SK-N-SH (cell line): ENCODE results near the gene NAGA. TPM values are rescaled to one million over a fixed set of nuclear protein-coding genes. Genes with fewer than 3 reads are reported as not detected.
A peak's percentile ranks its signal among the peaks of the same experiment; 100 is the strongest.

ENCODE experiments used
- CTCF ChIA-PET: fragments of 300-600, 350-600 bp; formaldehyde crosslinking; extraction: SDS; loops from one replicate; lab custom pipeline; 2021; lab: Yijun Ruan, JAX
- POLR2A ChIA-PET: fragments of 350-600 bp; sonication (Branson Sonifier 250); formaldehyde crosslinking; extraction: SDS; loops from one replicate; lab custom pipeline; 2020; ENCODE audit warnings: antibody characterized with exemption, inconsistent platforms; lab: Yijun Ruan, JAX
- DNase-seq: peaks from one replicate; pipeline ENCODE4 v3.0.0; 2012
- H2AFZ ChIP-seq: fragments of 200-600 bp; sonication (generic); 2 replicates; pipeline ENCODE4 v1.8.1; 2016; ENCODE audit warnings: antibody characterized with exemption, mild to moderate bottlenecking, low read depth
- H3F3A ChIP-seq: fragments of 200-600 bp; sonication (generic); replicated peaks from 2 replicates; pipeline ENCODE3; 2016; ENCODE audit warnings: antibody characterized with exemption, mild to moderate bottlenecking; ENCODE audit not compliant: insufficient read depth
- H3K27ac ChIP-seq, 2 experiments: fragments of 200-500 bp in 1 of 2; fragments of 200-600 bp in 1 of 2; sonication (Bioruptor generic) in 1 of 2; sonication (generic), shearing (Covaris generic) in 1 of 2; 2 replicates each; pipeline versions ENCODE4 v1.5.1 to v1.6.1; 2014 to 2016; ENCODE audit warnings: low read depth in 2 of 2, inconsistent platforms in 1 of 2, low read length in 1 of 2, mild to moderate bottlenecking in 1 of 2, mixed read lengths in 1 of 2
- H3K27me3 ChIP-seq: fragments of 200-600 bp; sonication (generic), shearing (Covaris generic); 2 replicates; pipeline ENCODE4 v1.6.1; 2016; ENCODE audit warnings: mixed run types; ENCODE audit not compliant: insufficient read depth
- H3K36me3 ChIP-seq, 2 experiments: fragments of 200-500 bp in 1 of 2; fragments of 200-600 bp in 1 of 2; sonication (Bioruptor generic) in 1 of 2; sonication (generic) in 1 of 2; replicated peaks in 1 of 2; 2 replicates each; pipeline versions ENCODE3 to v1.5.1; 2014 to 2016; ENCODE audit warnings: low read length in 1 of 2, mild to moderate bottlenecking in 1 of 2; ENCODE audit not compliant: insufficient read depth in 2 of 2, control insufficient read depth in 1 of 2
- H3K4me1 ChIP-seq, 2 experiments: fragments of 200-500 bp in 1 of 2; fragments of 200-600 bp in 1 of 2; sonication (Bioruptor generic) in 1 of 2; sonication (generic), shearing (Covaris generic) in 1 of 2; 2 replicates each; pipeline versions ENCODE4 v1.5.1 to v1.6.1; 2014 to 2016; ENCODE audit warnings: low read depth in 1 of 2, low read length in 1 of 2, mixed run types in 1 of 2; ENCODE audit not compliant: insufficient read depth in 2 of 2, control insufficient read depth in 1 of 2
- H3K4me2 ChIP-seq: fragments of 200-600 bp; sonication (generic), shearing (Covaris generic); 2 replicates; pipeline ENCODE4 v1.6.1; 2017; ENCODE audit warnings: mixed run types
- H3K4me3 ChIP-seq, 2 experiments: fragments of 200-500 bp in 1 of 2; fragments of 200-600 bp in 1 of 2; sonication (Bioruptor generic) in 1 of 2; sonication (generic), shearing (Covaris generic) in 1 of 2; 2 replicates each; pipeline versions ENCODE4 v1.5.1 to v1.8.1; 2014 to 2016; ENCODE audit warnings: low read depth in 2 of 2, inconsistent platforms in 1 of 2, low read length in 1 of 2, mild to moderate bottlenecking in 1 of 2, mixed read lengths in 1 of 2, moderate library complexity in 1 of 2
- H3K79me2 ChIP-seq: fragments of 200-600 bp; sonication (generic); 2 replicates; pipeline ENCODE4 v1.8.1; 2017; ENCODE audit warnings: mild to moderate bottlenecking; ENCODE audit not compliant: insufficient read depth
- H3K9ac ChIP-seq: fragments of 200-600 bp; sonication (generic); 2 replicates; pipeline ENCODE4 v1.6.1; 2017; ENCODE audit warnings: mixed run types
- H3K9me2 ChIP-seq: fragments of 200-600 bp; sonication (generic); 2 replicates; pipeline ENCODE4 v1.6.1; 2017; ENCODE audit warnings: mixed run types
- H3K9me3 ChIP-seq: fragments of 200-600 bp; sonication (generic); 2 replicates; pipeline ENCODE4 v1.6.1; 2017; ENCODE audit warnings: mixed run types, mild to moderate bottlenecking, moderate library complexity
- H4K20me1 ChIP-seq: fragments of 200-600 bp; sonication (generic); 2 replicates; pipeline ENCODE4 v1.6.1; 2017; ENCODE audit warnings: mild to moderate bottlenecking, mixed run types; ENCODE audit not compliant: insufficient read depth
- CHD2 ChIP-seq: fragments of 150-350 bp; IDR thresholded peaks from 2 replicates; pipeline ENCODE4 v1.6.1; 2018; ENCODE audit warnings: low read length; ENCODE audit not compliant: partially characterized antibody
- EP300 ChIP-seq, 2 experiments: IDR thresholded peaks; 2 replicates each; pipeline versions ENCODE4 v1.4.0 to v1.6.1; 2012; ENCODE audit warnings: borderline replicate concordance in 1 of 2, low read depth in 1 of 2, low read length in 1 of 2
- FOSL2 ChIP-seq: IDR thresholded peaks from 2 replicates; pipeline ENCODE4 v1.4.0; 2012; ENCODE audit warnings: low read depth, mild to moderate bottlenecking, moderate library complexity, borderline replicate concordance
- MAX ChIP-seq: IDR thresholded peaks from 2 replicates; pipeline ENCODE4 v1.4.0; 2012; ENCODE audit warnings: low read depth
- MXI1 ChIP-seq: IDR thresholded peaks from 2 replicates; pipeline ENCODE4 v1.6.1; 2012; ENCODE audit warnings: mild to moderate bottlenecking, low read depth, low read length, improper control_type of control experiment
- NRF1 ChIP-seq: IDR thresholded peaks from 2 replicates; pipeline ENCODE4 v1.6.1; 2012; ENCODE audit warnings: low read depth, mild to moderate bottlenecking, low read length
- REST ChIP-seq: IDR thresholded peaks from 2 replicates; pipeline ENCODE4 v1.6.1; 2012; ENCODE audit warnings: mild to moderate bottlenecking, low read depth, low read length, moderate library complexity
- SIN3A ChIP-seq: IDR thresholded peaks from 2 replicates; pipeline ENCODE4 v1.6.1; 2012; ENCODE audit warnings: low read depth, mild to moderate bottlenecking, low read length, moderate library complexity, borderline replicate concordance
- TAF1 ChIP-seq: IDR thresholded peaks from 2 replicates; pipeline ENCODE4 v1.6.1; 2012; ENCODE audit warnings: low read depth, mild to moderate bottlenecking, low read length, moderate library complexity, borderline replicate concordance
- USF1 ChIP-seq: IDR thresholded peaks from 2 replicates; pipeline ENCODE4 v1.4.0; 2012; ENCODE audit warnings: low read depth, borderline replicate concordance
- YY1 ChIP-seq: IDR thresholded peaks from 2 replicates; pipeline ENCODE4 v1.4.0; 2012; ENCODE audit warnings: low read depth, mild to moderate bottlenecking
- WGBS: methylation state at CpG from one replicate; pipeline ENCODE4 v1.1.6; 2017; ENCODE audit warnings: low lambda C conversion rate; 5-methylcytosine and 5-hydroxymethylcytosine counted together
- polyA plus RNA-seq, 3 experiments: library from polyadenylated mRNA; depleted of rRNA; stranded (reverse); fragments of >200 nt; gene quantifications; 2 replicates each; pipeline ENCODE4 v1.2.3, GENCODE V29; 2012
- TF ChIP-seq, protein P1 (sequence below): IDR thresholded peaks from 2 replicates; pipeline ENCODE4 v1.4.0; 2012; ENCODE audit warnings: low read depth, borderline replicate concordance
- TF ChIP-seq, protein P2 (sequence below): IDR thresholded peaks from 2 replicates; pipeline ENCODE4; 2012

Gene NAGA
- polyA plus RNA-seq, 1 of the 3 experiments (the other 2 are of a cell fraction), result 16.8 TPM

DNA sequence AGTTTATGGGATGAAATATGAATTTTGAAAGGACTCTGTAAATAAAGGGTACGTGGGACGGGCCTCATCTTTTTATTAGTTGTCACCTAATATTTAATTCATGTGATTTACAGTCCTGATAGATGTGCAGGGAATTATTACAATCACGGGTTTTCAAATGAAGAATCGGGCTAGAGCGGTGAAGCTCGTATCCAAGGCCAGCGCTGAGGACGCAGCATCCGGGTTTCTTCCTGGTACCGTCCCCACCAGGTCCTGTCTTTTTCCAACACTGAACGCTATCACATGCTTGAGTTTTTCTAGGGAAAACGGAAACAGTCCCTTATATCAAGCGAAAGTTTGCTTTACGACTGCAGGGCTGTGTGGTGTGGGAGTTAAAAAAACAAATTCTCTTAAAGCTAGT is 9.7 kb upstream of the NAGA start:
- peak; percentile 44 for DNase-seq
- ChIA-PET CTCF (interaction anchor here (1.2 to 1.8 kb wide), 2 partner anchors 10 to 364 kb away, joined by 3 to 13 read pairs; partner anchors contain the start of gene NDUFA6), POLR2A (interaction anchor here (1.5 kb wide), 1 partner anchor 10 kb away, joined by 8 read pairs; the partner anchor contains the start of gene NDUFA6)
- 11% methylated on average over 12 of the region's 14 CpGs for WGBS
- no peaks in the 10 kb centered on the region for H3K9me2 ChIP-seq
- peak overlapping the region; percentile 78; the same call in 1 of the 2 replicates for H3K9ac ChIP-seq
- H2AFZ ChIP-seq, result peak overlapping the region; percentile 84
- H3K27ac ChIP-seq, result peak overlapping the region; percentile 50 to 78; a peak in 3 of 4 replicates
- no peak for TF ChIP-seq FOSL2
- 0 out of 2 replicates have a peak, but pooled peaks have one; percentile 6 for TF ChIP-seq MXI1
- H3K36me3 ChIP-seq, result no peaks in the 10 kb centered on the region
- H3F3A ChIP-seq, result no peaks in the 10 kb centered on the region
- H4K20me1 ChIP-seq, result no peaks in the 10 kb centered on the region
- H3K9me3 ChIP-seq, result no peaks in the 10 kb centered on the region
- H3K4me2 ChIP-seq, result peak overlapping the region; percentile 82
- peaks cover 15% of the 10 kb centered on the region for H3K79me2 ChIP-seq
- peak overlapping the region; percentile 60 to 71 for H3K4me3 ChIP-seq
- peaks cover 0 to 8% of the 10 kb centered on the region in 2 experiments; a peak in 2 of 4 replicates for H3K4me1 ChIP-seq
- H3K27me3 ChIP-seq, result no peaks in the 10 kb centered on the region

GRCh38 chr22:42079319-42080251 is 9.0 kb upstream of the NAGA start, which contains the start of gene SMDT1:
Gene SMDT1 (plus strand): TSS chr22:42079700. CDS start chr22:42079769, 69 bp downstream.
- Histone ChIP-seq H3K4me3 (peak within 1 kb of the TSS; percentile 60 to 71), H3K36me3 (no peaks in the 10 kb centered on the region), H3K9me3 (no peaks in the 10 kb centered on the region), H2AFZ (peak within 1 kb of the TSS; percentile 84), H3K4me1 (peaks cover 0 to 8% of the 10 kb centered on the region in 2 experiments; a peak in 2 of 4 replicates), H3F3A (no peaks in the 10 kb centered on the region), H3K9me2 (no peaks in the 10 kb centered on the region), H3K9ac (peak within 1 kb of the TSS; percentile 78), H3K4me2 (peak within 1 kb of the TSS; percentile 82), H3K27me3 (no peaks in the 10 kb centered on the region), H3K79me2 (peaks cover 15% of the 10 kb centered on the region), H4K20me1 (no peaks in the 10 kb centered on the region), H3K27ac (peak within 1 kb of the TSS; percentile 78 to 81)
- peak; percentile 92 for DNase-seq
- POLR2A ChIA-PET, result interaction anchor here (1.5 kb wide), 1 partner anchor 11 kb away, joined by 8 read pairs; the partner anchor contains the start of gene NDUFA6
- WGBS, result 2% methylated on average over 22 of the region's 71 CpGs
- CTCF ChIA-PET, result interaction anchor here (1.2 to 1.8 kb wide), 2 partner anchors 11 to 365 kb away, joined by 3 to 13 read pairs; partner anchors contain the start of gene NDUFA6
- TF ChIP-seq CHD2 (peak; percentile 98), EP300 (IDR thresholded peaks at IDR 0.05; ENCODE audit: borderline replicate concordance in 1 of 2, low read depth in 1 of 2, low read length in 1 of 2) (no peak), MAX (peak; percentile 36; the same call in 1 of the 2 replicates), USF1 (0 out of 2 replicates have a peak, but pooled peaks have one; percentile 14), FOSL2 (no peak), SIN3A (peak; percentile 34; the same call in 1 of the 2 replicates), YY1 (peak; percentile 92), MXI1 (peak; percentile 68), TAF1 (peak; percentile 93), NRF1 (peak; percentile 52; the same call in 1 of the 2 replicates), REST (0 out of 2 replicates have a peak, but pooled peaks have one; percentile 24)
- TF ChIP-seq, protein P1, sequence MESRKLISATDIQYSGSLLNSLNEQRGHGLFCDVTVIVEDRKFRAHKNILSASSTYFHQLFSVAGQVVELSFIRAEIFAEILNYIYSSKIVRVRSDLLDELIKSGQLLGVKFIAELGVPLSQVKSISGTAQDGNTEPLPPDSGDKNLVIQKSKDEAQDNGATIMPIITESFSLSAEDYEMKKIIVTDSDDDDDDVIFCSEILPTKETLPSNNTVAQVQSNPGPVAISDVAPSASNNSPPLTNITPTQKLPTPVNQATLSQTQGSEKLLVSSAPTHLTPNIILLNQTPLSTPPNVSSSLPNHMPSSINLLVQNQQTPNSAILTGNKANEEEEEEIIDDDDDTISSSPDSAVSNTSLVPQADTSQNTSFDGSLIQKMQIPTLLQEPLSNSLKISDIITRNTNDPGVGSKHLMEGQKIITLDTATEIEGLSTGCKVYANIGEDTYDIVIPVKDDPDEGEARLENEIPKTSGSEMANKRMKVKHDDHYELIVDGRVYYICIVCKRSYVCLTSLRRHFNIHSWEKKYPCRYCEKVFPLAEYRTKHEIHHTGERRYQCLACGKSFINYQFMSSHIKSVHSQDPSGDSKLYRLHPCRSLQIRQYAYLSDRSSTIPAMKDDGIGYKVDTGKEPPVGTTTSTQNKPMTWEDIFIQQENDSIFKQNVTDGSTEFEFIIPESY, result peak; percentile 95
- TF ChIP-seq, protein P2, sequence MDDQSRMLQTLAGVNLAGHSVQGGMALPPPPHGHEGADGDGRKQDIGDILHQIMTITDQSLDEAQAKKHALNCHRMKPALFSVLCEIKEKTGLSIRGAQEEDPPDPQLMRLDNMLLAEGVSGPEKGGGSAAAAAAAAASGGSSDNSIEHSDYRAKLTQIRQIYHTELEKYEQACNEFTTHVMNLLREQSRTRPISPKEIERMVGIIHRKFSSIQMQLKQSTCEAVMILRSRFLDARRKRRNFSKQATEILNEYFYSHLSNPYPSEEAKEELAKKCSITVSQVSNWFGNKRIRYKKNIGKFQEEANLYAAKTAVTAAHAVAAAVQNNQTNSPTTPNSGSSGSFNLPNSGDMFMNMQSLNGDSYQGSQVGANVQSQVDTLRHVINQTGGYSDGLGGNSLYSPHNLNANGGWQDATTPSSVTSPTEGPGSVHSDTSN, result peak; percentile 98
